SJSA1 (cell line): ENCODE measurements around the gene TGM2. TPM values are rescaled to one million over a fixed set of nuclear protein-coding genes. Genes with fewer than 3 reads are reported as not detected.
A peak's percentile ranks its signal among the peaks of the same experiment; 100 is the strongest.

Source experiments
- DNase-seq, 2 experiments: peaks; one replicate each; pipeline ENCODE4 v3.0.0-alpha.2; 2015 to 2020; ENCODE audit warnings: low spot score in 2 of 2, low read depth in 1 of 2
- H3K27ac ChIP-seq: fragments of 250-450 bp; sonication (Bioruptor Pico); 2 replicates; pipeline ENCODE4 v1.5.1; 2020; ENCODE audit warnings: mild to moderate bottlenecking, moderate library complexity
- H3K27me3 ChIP-seq: fragments of 250-450 bp; sonication (Bioruptor Pico); replicated peaks from 2 replicates; pipeline ENCODE4 v1.5.1; 2020; ENCODE audit warnings: mild to moderate bottlenecking, moderate library complexity
- H3K36me3 ChIP-seq: fragments of 250-450 bp; sonication (Bioruptor Pico); 2 replicates; pipeline ENCODE4 v1.5.1; 2020; ENCODE audit warnings: mild to moderate bottlenecking
- H3K4me1 ChIP-seq: fragments of 250-450 bp; sonication (Bioruptor Pico); replicated peaks from 2 replicates; pipeline ENCODE4 v1.6.1; 2021; ENCODE audit warnings: mild to moderate bottlenecking
- H3K4me3 ChIP-seq: fragments of 250-450 bp; sonication (Bioruptor Pico); 2 replicates; pipeline ENCODE4 v1.5.1; 2020; ENCODE audit warnings: mild to moderate bottlenecking
- H3K9me3 ChIP-seq: fragments of 250-450 bp; sonication (Bioruptor Pico); replicated peaks from 2 replicates; pipeline ENCODE4 v1.5.1; 2020; ENCODE audit warnings: mild to moderate bottlenecking
- total RNA-seq: library from RNA; depleted of rRNA; stranded (reverse); fragments of >200 nt; shearing (Covaris generic); gene quantifications from 2 replicates; pipeline ENCODE4 v1.2.3, GENCODE V29; 2014; rRNA removed

The TGM2 gene
- 32.2 and 34.9 TPM in 2 replicates for total RNA-seq

GRCh38 chr20:38165089-38165965 lies at the start of gene TGM2:
Gene TGM2 (minus strand): TSS chr20:38165270. CDS start chr20:38165198, 72 bp downstream.
- Histone ChIP-seq H3K27me3 (no peaks in the 10 kb centered on the region), H3K9me3 (no peaks in the 10 kb centered on the region), H3K36me3 (peaks cover 8% of the 10 kb centered on the region), H3K27ac (no peak within 1 kb of the TSS; the same call in 1 of the 2 replicates), H3K4me3 (peak within 1 kb of the TSS; percentile 45), H3K4me1 (peaks cover 29% of the 10 kb centered on the region)
- peak; percentile 83 to 89 for DNase-seq

GRCh38 chr20:38214256-38215193 lies 49.5 kb upstream of the TGM2 start:
- Histone ChIP-seq H3K4me1 (peaks cover 22% of the 10 kb centered on the region), H3K9me3 (no peaks in the 10 kb centered on the region), H3K36me3 (no peaks in the 10 kb centered on the region), H3K27ac (no peak overlapping the region), H3K27me3 (no peaks in the 10 kb centered on the region), H3K4me3 (no peak overlapping the region)
- no peak for DNase-seq

GRCh38 chr20:38213607-38213940 lies 48.5 kb upstream of the TGM2 start:
- H3K9me3 ChIP-seq: no peaks in the 10 kb centered on the region
- H3K4me1 ChIP-seq: peaks cover 22% of the 10 kb centered on the region
- no peak overlapping the region for H3K4me3 ChIP-seq
- DNase-seq: no peak
- H3K36me3 ChIP-seq: no peaks in the 10 kb centered on the region
- no peaks in the 10 kb centered on the region for H3K27me3 ChIP-seq
- H3K27ac ChIP-seq: no peak overlapping the region

GRCh38 chr20:38212806-38213606 lies 47.9 kb upstream of the TGM2 start:
- Histone ChIP-seq H3K27me3 (no peaks in the 10 kb centered on the region), H3K4me1 (peaks cover 16% of the 10 kb centered on the region), H3K4me3 (no peak overlapping the region), H3K36me3 (no peaks in the 10 kb centered on the region), H3K9me3 (no peaks in the 10 kb centered on the region), H3K27ac (no peak overlapping the region)
- no peak for DNase-seq

GRCh38 chr20:38211200-38212097 lies 46.4 kb upstream of the TGM2 start:
- Histone ChIP-seq H3K4me3 (no peak overlapping the region), H3K27me3 (no peaks in the 10 kb centered on the region), H3K4me1 (peaks cover 6% of the 10 kb centered on the region; the same call in 1 of the 2 replicates), H3K27ac (no peak overlapping the region), H3K9me3 (no peaks in the 10 kb centered on the region), H3K36me3 (no peaks in the 10 kb centered on the region)
- DNase-seq: no peak

GRCh38 chr20:38210741-38211140 lies 45.7 kb upstream of the TGM2 start:
- Histone ChIP-seq H3K4me3 (no peak overlapping the region), H3K9me3 (no peaks in the 10 kb centered on the region), H3K27ac (no peak overlapping the region), H3K27me3 (no peaks in the 10 kb centered on the region), H3K36me3 (no peaks in the 10 kb centered on the region), H3K4me1 (peaks cover 6% of the 10 kb centered on the region; the same call in 1 of the 2 replicates)
- no peak for DNase-seq

GRCh38 chr20:38209736-38210405 lies 44.8 kb upstream of the TGM2 start:
- no peak overlapping the region for H3K27ac ChIP-seq
- no peak overlapping the region for H3K4me3 ChIP-seq
- no peaks in the 10 kb centered on the region for H3K27me3 ChIP-seq
- H3K36me3 ChIP-seq: no peaks in the 10 kb centered on the region
- H3K9me3 ChIP-seq: no peaks in the 10 kb centered on the region
- H3K4me1 ChIP-seq: peaks cover 6% of the 10 kb centered on the region; the same call in 1 of the 2 replicates
- no peak for DNase-seq

GRCh38 chr20:38209054-38209675 lies 44.1 kb upstream of the TGM2 start:
- H3K27ac ChIP-seq: no peak overlapping the region

GRCh38 chr20:38208523-38208922 lies 43.5 kb upstream of the TGM2 start:
- no peak overlapping the region for H3K4me3 ChIP-seq
- no peaks in the 10 kb centered on the region for H3K36me3 ChIP-seq
- no peak for DNase-seq
- H3K4me1 ChIP-seq: peaks cover 6% of the 10 kb centered on the region; the same call in 1 of the 2 replicates
- no peaks in the 10 kb centered on the region for H3K27me3 ChIP-seq
- H3K9me3 ChIP-seq: no peaks in the 10 kb centered on the region
- no peak overlapping the region for H3K27ac ChIP-seq

More at GRCh38 chr20:38209054-38209675, 44.1 kb upstream of the TGM2 start:
- H3K27me3 ChIP-seq: no peaks in the 10 kb centered on the region
- no peak for DNase-seq
- H3K4me1 ChIP-seq: peaks cover 6% of the 10 kb centered on the region; the same call in 1 of the 2 replicates
- no peaks in the 10 kb centered on the region for H3K9me3 ChIP-seq
- no peaks in the 10 kb centered on the region for H3K36me3 ChIP-seq
- H3K4me3 ChIP-seq: no peak overlapping the region

- no peak overlapping the region for H3K4me3 ChIP-seq
- no peaks in the 10 kb centered on the region for H3K36me3 ChIP-seq
- H3K27ac ChIP-seq: no peak overlapping the region
- no peaks in the 10 kb centered on the region for H3K9me3 ChIP-seq
- no peak for DNase-seq
- H3K4me1 ChIP-seq: peaks cover 6% of the 10 kb centered on the region; the same call in 1 of the 2 replicates
- no peaks in the 10 kb centered on the region for H3K27me3 ChIP-seq
These were observed 43.0 kb upstream of the TGM2 start for GRCh38 chr20:38208088-38208487.

- no peaks in the 10 kb centered on the region for H3K36me3 ChIP-seq
- H3K27me3 ChIP-seq: no peaks in the 10 kb centered on the region
- no peak overlapping the region for H3K27ac ChIP-seq
- DNase-seq: no peak
- no peak overlapping the region for H3K4me3 ChIP-seq
- peaks cover 6% of the 10 kb centered on the region; the same call in 1 of the 2 replicates for H3K4me1 ChIP-seq
- H3K9me3 ChIP-seq: no peaks in the 10 kb centered on the region
These were observed 42.6 kb upstream of the TGM2 start for GRCh38 chr20:38207621-38208020.

GRCh38 chr20:38205001-38205400 lies 39.9 kb upstream of the TGM2 start:
- DNase-seq: no peak
- Histone ChIP-seq H3K4me1 (peaks cover 9% of the 10 kb centered on the region), H3K36me3 (no peaks in the 10 kb centered on the region), H3K27me3 (no peaks in the 10 kb centered on the region), H3K27ac (no peak overlapping the region), H3K4me3 (no peak overlapping the region), H3K9me3 (no peaks in the 10 kb centered on the region)
